Right lobe of liver (tissue), 4 donors: ENCODE data around the gene SLC31A1.

Experiments
- CTCF ChIP-seq, 4 donors: fragments of 200-600 bp in 3 of 4; fragments of 450-650 bp in 1 of 4; IDR thresholded peaks; one replicate each; pipeline versions ENCODE4 v1.5.1 to v1.8.0; 2016 to 2022; ENCODE audit warnings: antibody characterized with exemption in 4 of 4, mild to moderate bottlenecking in 2 of 4
- POLR2A ChIP-seq: fragments of 450-650 bp; IDR thresholded peaks from one replicate; pipeline ENCODE4 v1.6.1; 2017; ENCODE audit warnings: antibody characterized with exemption, mild to moderate bottlenecking
- donor health status: DM: no; HTN: no; CAD: no.
- donor health status: DM: no; HTN: no; CAD: no.
- donor health status: DM: no; HTN: yes; CAD: no.

- TF ChIP-seq CTCF (IDR thresholded peaks at IDR 0.05) (no peak), POLR2A (no peak)
These were observed 6.1 kb downstream of the SLC31A1 start for GRCh38 chr9:113227436-113227835.
